ENCODE measurements around the gene GPR176. TPM values are rescaled to one million over a fixed set of nuclear protein-coding genes. Genes with fewer than 3 reads are reported as not detected.

GPR176 gene
- total RNA-seq, 1 donor from 2014 or later, result 35.4 TPM

DNA sequence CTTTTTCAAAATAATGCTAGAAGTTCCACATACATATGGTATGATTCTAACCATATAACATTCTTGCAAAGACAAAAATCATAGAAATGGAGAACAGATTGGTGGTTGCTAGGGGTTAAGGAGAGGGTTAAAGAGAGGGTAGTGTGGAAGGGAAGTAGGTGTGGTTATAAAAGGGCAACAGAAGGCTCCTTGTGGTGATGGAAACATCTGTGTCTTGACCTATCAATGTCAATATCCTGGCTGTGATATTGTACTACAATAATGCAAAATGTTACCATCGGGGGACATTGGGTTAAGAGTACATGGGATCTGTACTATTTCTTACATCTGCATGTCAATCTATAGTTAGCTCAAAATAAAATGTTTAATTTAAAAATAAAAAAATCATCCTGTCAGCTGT, 69.6 kb downstream of the GPR176 start:
- peaks cover 12% of the 10 kb centered on the region for H3K4me1 ChIP-seq (ENCODE audit: insufficient read depth, low read length)
- H2AFZ ChIP-seq (ENCODE audit: low read depth, low read length), result no peak overlapping the region
- no peak overlapping the region for H3K4me3 ChIP-seq (ENCODE audit: insufficient read depth, low read depth, low read length)
- Mint-ChIP-seq H3K4me1 (ENCODE audit: low read depth, unreplicated experiment) (peaks cover 15% of the 10 kb centered on the region), H3K4me3 (ENCODE audit: unreplicated experiment) (no peak overlapping the region), H3K9me3 (ENCODE audit: unreplicated experiment) (no peaks in the 10 kb centered on the region), H3K36me3 (ENCODE audit: low read depth, unreplicated experiment) (peaks cover 4% of the 10 kb centered on the region), H3K27ac (ENCODE audit: unreplicated experiment) (no peak overlapping the region), H3K27me3 (ENCODE audit: low read depth, unreplicated experiment) (no peaks in the 10 kb centered on the region)
- no peaks in the 10 kb centered on the region for H3K36me3 ChIP-seq (ENCODE audit: insufficient read depth, low read length)
- FAIRE-seq (no peak), DNase-seq (ENCODE audit: low read depth) (no peak)
- peaks cover 31% of the 10 kb centered on the region for H4K20me1 ChIP-seq (ENCODE audit: insufficient read depth, low read length)
- H3K4me2 ChIP-seq (ENCODE audit: low read length), result no peak overlapping the region
- H3K79me2 ChIP-seq (ENCODE audit: insufficient read depth, low read length), result peaks cover 86% of the 10 kb centered on the region
- H3K27ac ChIP-seq (ENCODE audit: low read depth, low read length), result no peak overlapping the region
- no peaks in the 10 kb centered on the region for H3K9me3 ChIP-seq (ENCODE audit: insufficient read depth, low read depth, low read length)
- no peak overlapping the region for H3K9ac ChIP-seq (ENCODE audit: low read length)
- H3K27me3 ChIP-seq (ENCODE audit: insufficient read depth, low read length), result no peaks in the 10 kb centered on the region
- TF ChIP-seq EZH2 (IDR thresholded peaks at IDR 0.05; ENCODE audit: insufficient read depth, low read length), result no peak
- TF ChIP-seq, protein P1, sequence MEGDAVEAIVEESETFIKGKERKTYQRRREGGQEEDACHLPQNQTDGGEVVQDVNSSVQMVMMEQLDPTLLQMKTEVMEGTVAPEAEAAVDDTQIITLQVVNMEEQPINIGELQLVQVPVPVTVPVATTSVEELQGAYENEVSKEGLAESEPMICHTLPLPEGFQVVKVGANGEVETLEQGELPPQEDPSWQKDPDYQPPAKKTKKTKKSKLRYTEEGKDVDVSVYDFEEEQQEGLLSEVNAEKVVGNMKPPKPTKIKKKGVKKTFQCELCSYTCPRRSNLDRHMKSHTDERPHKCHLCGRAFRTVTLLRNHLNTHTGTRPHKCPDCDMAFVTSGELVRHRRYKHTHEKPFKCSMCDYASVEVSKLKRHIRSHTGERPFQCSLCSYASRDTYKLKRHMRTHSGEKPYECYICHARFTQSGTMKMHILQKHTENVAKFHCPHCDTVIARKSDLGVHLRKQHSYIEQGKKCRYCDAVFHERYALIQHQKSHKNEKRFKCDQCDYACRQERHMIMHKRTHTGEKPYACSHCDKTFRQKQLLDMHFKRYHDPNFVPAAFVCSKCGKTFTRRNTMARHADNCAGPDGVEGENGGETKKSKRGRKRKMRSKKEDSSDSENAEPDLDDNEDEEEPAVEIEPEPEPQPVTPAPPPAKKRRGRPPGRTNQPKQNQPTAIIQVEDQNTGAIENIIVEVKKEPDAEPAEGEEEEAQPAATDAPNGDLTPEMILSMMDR (IDR thresholded peaks at IDR 0.05; ENCODE audit: insufficient read depth, low read depth, low read length), result no peak

DNA sequence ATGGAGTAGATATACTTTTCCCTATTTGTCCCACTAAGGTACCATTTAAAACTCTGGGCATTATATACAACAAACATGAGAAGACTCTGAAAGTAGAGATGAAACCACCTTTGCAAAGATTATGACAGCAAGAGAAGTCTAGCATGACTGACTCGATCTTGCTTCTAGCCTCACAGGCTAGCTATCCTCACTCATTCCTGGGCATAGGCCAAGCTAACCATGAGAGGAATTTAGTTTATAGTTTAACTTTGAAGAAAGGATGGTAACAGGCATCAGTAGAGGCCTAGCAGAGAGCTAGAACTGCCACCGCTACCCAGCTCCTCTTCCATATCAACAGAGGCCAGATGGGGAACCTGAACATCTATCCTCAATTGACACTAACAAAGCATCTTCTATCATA, 74.0 kb downstream of the GPR176 start:
- Histone ChIP-seq H3K4me1 (ENCODE audit: insufficient read depth, low read length) (no peaks in the 10 kb centered on the region), H3K4me3 (ENCODE audit: insufficient read depth, low read depth, low read length) (no peak overlapping the region), H3K36me3 (ENCODE audit: insufficient read depth, low read length) (no peaks in the 10 kb centered on the region), H3K4me2 (ENCODE audit: low read length) (no peak overlapping the region), H4K20me1 (ENCODE audit: insufficient read depth, low read length) (peaks cover 34% of the 10 kb centered on the region), H3K9ac (ENCODE audit: low read length) (no peak overlapping the region), H3K27me3 (ENCODE audit: insufficient read depth, low read length) (no peaks in the 10 kb centered on the region), H3K27ac (ENCODE audit: low read depth, low read length) (no peak overlapping the region), H2AFZ (ENCODE audit: low read depth, low read length) (no peak overlapping the region), H3K9me3 (ENCODE audit: insufficient read depth, low read depth, low read length) (no peaks in the 10 kb centered on the region), H3K79me2 (ENCODE audit: insufficient read depth, low read length) (peaks cover 97% of the 10 kb centered on the region)
- Mint-ChIP-seq H3K4me1 (ENCODE audit: low read depth, unreplicated experiment) (peaks cover 12% of the 10 kb centered on the region), H3K9me3 (ENCODE audit: unreplicated experiment) (no peaks in the 10 kb centered on the region), H3K27ac (ENCODE audit: unreplicated experiment) (no peak overlapping the region), H3K27me3 (ENCODE audit: low read depth, unreplicated experiment) (no peaks in the 10 kb centered on the region), H3K36me3 (ENCODE audit: low read depth, unreplicated experiment) (peaks cover 2% of the 10 kb centered on the region), H3K4me3 (ENCODE audit: unreplicated experiment) (no peak overlapping the region)
- DNase-seq (ENCODE audit: low read depth) (no peak), FAIRE-seq (no peak)
- TF ChIP-seq, protein P1 (IDR thresholded peaks at IDR 0.05; ENCODE audit: insufficient read depth, low read depth, low read length), result no peak
- no peak for TF ChIP-seq EZH2 (IDR thresholded peaks at IDR 0.05; ENCODE audit: insufficient read depth, low read length)

DNA sequence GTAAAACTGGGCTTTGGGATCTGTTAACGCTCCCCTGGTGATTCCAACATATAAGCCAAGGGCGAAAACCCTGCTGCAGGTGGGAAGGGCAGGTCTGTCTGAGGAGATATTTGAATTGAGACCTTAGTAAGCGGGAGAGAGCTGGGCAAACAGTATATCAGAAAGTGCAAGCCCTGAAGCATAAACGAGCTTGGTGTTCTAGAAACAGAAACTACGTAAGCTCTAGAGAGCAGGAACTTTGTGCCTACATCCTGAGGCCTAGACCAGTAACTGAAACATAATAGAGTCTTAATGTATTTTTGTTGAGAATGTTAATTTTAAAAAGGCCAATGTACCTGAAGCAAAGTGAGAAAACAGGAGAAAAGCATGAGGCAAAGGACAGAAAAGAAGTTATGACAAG, 74.5 kb downstream of the GPR176 start:
- no peaks in the 10 kb centered on the region for H3K36me3 ChIP-seq (ENCODE audit: insufficient read depth, low read length)
- no peak for DNase-seq (ENCODE audit: low read depth)
- no peak overlapping the region for H3K4me3 ChIP-seq (ENCODE audit: insufficient read depth, low read depth, low read length)
- Mint-ChIP-seq H3K4me3 (ENCODE audit: unreplicated experiment) (no peak overlapping the region), H3K9me3 (ENCODE audit: unreplicated experiment) (no peaks in the 10 kb centered on the region), H3K36me3 (ENCODE audit: low read depth, unreplicated experiment) (peaks cover 2% of the 10 kb centered on the region), H3K4me1 (ENCODE audit: low read depth, unreplicated experiment) (peaks cover 12% of the 10 kb centered on the region), H3K27me3 (ENCODE audit: low read depth, unreplicated experiment) (no peaks in the 10 kb centered on the region), H3K27ac (ENCODE audit: unreplicated experiment) (no peak overlapping the region)
- TF ChIP-seq EZH2 (IDR thresholded peaks at IDR 0.05; ENCODE audit: insufficient read depth, low read length), result no peak
- TF ChIP-seq, protein P1 (IDR thresholded peaks at IDR 0.05; ENCODE audit: insufficient read depth, low read depth, low read length), result no peak
- no peaks in the 10 kb centered on the region for H3K27me3 ChIP-seq (ENCODE audit: insufficient read depth, low read length)
- no peak overlapping the region for H3K27ac ChIP-seq (ENCODE audit: low read depth, low read length)
- no peaks in the 10 kb centered on the region for H3K9me3 ChIP-seq (ENCODE audit: insufficient read depth, low read depth, low read length)
- no peak overlapping the region for H3K4me2 ChIP-seq (ENCODE audit: low read length)
- H2AFZ ChIP-seq (ENCODE audit: low read depth, low read length), result no peak overlapping the region
- no peak for FAIRE-seq
- peaks cover 98% of the 10 kb centered on the region for H3K79me2 ChIP-seq (ENCODE audit: insufficient read depth, low read length)
- no peak overlapping the region for H3K9ac ChIP-seq (ENCODE audit: low read length)
- H4K20me1 ChIP-seq (ENCODE audit: insufficient read depth, low read length), result peaks cover 31% of the 10 kb centered on the region
- no peaks in the 10 kb centered on the region for H3K4me1 ChIP-seq (ENCODE audit: insufficient read depth, low read length)

Measured in astrocyte (in vitro differentiated cells and primary cell).